ENCODE results near the gene PALLD. TPM values are rescaled to one million over a fixed set of nuclear protein-coding genes. Genes with fewer than 3 reads are reported as not detected.

Gene PALLD
- polyA plus RNA-seq, 1 donor from 2014 or later, result 20.5 TPM

- Histone ChIP-seq H3F3A (ENCODE audit: insufficient read depth, low read length, poor library complexity, severe bottlenecking) (no peaks in the 10 kb centered on the region), H3K9ac (ENCODE audit: low read length) (no peak overlapping the region), H2AFZ (ENCODE audit: low read depth, low read length) (no peak overlapping the region), H3K4me2 (ENCODE audit: low read length) (peak overlapping the region; percentile 15), H3K9me2 (ENCODE audit: insufficient read depth, low read length) (no peaks in the 10 kb centered on the region), H4K20me1 (ENCODE audit: insufficient read depth) (no peaks in the 10 kb centered on the region), H3K9me3 (ENCODE audit: low read length) (no peaks in the 10 kb centered on the region), H3K27me3 (ENCODE audit: insufficient read depth, low read depth, low read length) (no peaks in the 10 kb centered on the region), H3K79me2 (replicated peaks; ENCODE audit: insufficient read depth, low read length) (no peaks in the 10 kb centered on the region), H3K4me3 (ENCODE audit: low read length) (no peak overlapping the region), H3K27ac (ENCODE audit: low read length) (no peak overlapping the region), H3K36me3 (ENCODE audit: insufficient read depth, low read length) (no peaks in the 10 kb centered on the region)
- no peak for TF ChIP-seq CTCF (IDR thresholded peaks at IDR 0.05; ENCODE audit: poor library complexity, severe bottlenecking)
- TF ChIP-seq EP300 (conservative IDR thresholded peaks at IDR 0.05; ENCODE audit: poor library complexity, severe bottlenecking), result peak; percentile 92
- TF ChIP-seq POLR2AphosphoS5 (IDR thresholded peaks at IDR 0.05), result peak; percentile 86
These were observed 37.7 kb downstream of the PALLD start for GRCh38 chr4:168534535-168534934.

GRCh38 chr4:168535689-168536088 is 38.8 kb downstream of the PALLD start:
- no peak overlapping the region for H3K9ac ChIP-seq (ENCODE audit: low read length)
- H2AFZ ChIP-seq (ENCODE audit: low read depth, low read length), result no peak overlapping the region

More at GRCh38 chr4:168535689-168536088, 38.8 kb downstream of the PALLD start:
- no peaks in the 10 kb centered on the region for H3K9me3 ChIP-seq (ENCODE audit: low read length)
- H3K27ac ChIP-seq (ENCODE audit: low read length), result no peak overlapping the region
- H4K20me1 ChIP-seq (ENCODE audit: insufficient read depth), result no peaks in the 10 kb centered on the region
- no peaks in the 10 kb centered on the region for H3K27me3 ChIP-seq (ENCODE audit: insufficient read depth, low read depth, low read length)
- H3K4me2 ChIP-seq (ENCODE audit: low read length), result no peak overlapping the region
- TF ChIP-seq EP300 (conservative IDR thresholded peaks at IDR 0.05; ENCODE audit: poor library complexity, severe bottlenecking), result no peak
- TF ChIP-seq MXI1 (conservative IDR thresholded peaks at IDR 0.05; ENCODE audit: poor library complexity, severe bottlenecking), result no peak
- no peak for TF ChIP-seq CTCF (IDR thresholded peaks at IDR 0.05; ENCODE audit: poor library complexity, severe bottlenecking)
- TF ChIP-seq SMC3 (conservative IDR thresholded peaks at IDR 0.05; ENCODE audit: poor library complexity), result no peak
- TF ChIP-seq POLR2AphosphoS5 (IDR thresholded peaks at IDR 0.05), result no peak
- TF ChIP-seq TAF1 (IDR thresholded peaks at IDR 0.05; ENCODE audit: low read depth), result no peak
- TF ChIP-seq RAD21 (conservative IDR thresholded peaks at IDR 0.05), result no peak
- no peak for TF ChIP-seq REST (IDR thresholded peaks at IDR 0.05; ENCODE audit: borderline replicate concordance)
- H3K79me2 ChIP-seq (replicated peaks; ENCODE audit: insufficient read depth, low read length), result no peaks in the 10 kb centered on the region
- no peaks in the 10 kb centered on the region for H3K9me2 ChIP-seq (ENCODE audit: insufficient read depth, low read length)
- H3K4me3 ChIP-seq (ENCODE audit: low read length), result no peak overlapping the region
- no peaks in the 10 kb centered on the region for H3F3A ChIP-seq (ENCODE audit: insufficient read depth, low read length, poor library complexity, severe bottlenecking)
- no peaks in the 10 kb centered on the region for H3K36me3 ChIP-seq (ENCODE audit: insufficient read depth, low read length)
